Stimulated activated CD8-positive, alpha-beta memory T cell treated with anti-CD3 and anti-CD28 coated beads, Interleukin-4, amount 100 ng/mL, for 48 hours (primary cell): ENCODE results near the gene TMEM161B.
"Not testable (repeated sequence)": the region's sequence is repeated elsewhere in the genome, so short reads cannot be mapped to it uniquely, and the experiment has no call there.

Source experiments
- DNase-seq: peaks from one replicate; pipeline ENCODE4 v3.0.0-alpha.2; 2020

TMEM161B gene

GRCh38 chr5:88248743-88249540 lies 19.7 kb downstream of the TMEM161B start:
- DNase-seq: no peak

GRCh38 chr5:88248094-88248493 lies 20.6 kb downstream of the TMEM161B start:
- DNase-seq: no peak

- no peak for DNase-seq
Observed at GRCh38 chr5:88245893-88246244, 22.8 kb downstream of the TMEM161B start.

GRCh38 chr5:88245241-88245892 lies 23.3 kb downstream of the TMEM161B start:
- DNase-seq: no peak

- DNase-seq: no peak
Observed at GRCh38 chr5:88244686-88245085, 24.0 kb downstream of the TMEM161B start.

- DNase-seq: not testable (repeated sequence)
Observed at GRCh38 chr5:88243493-88243892, 25.2 kb downstream of the TMEM161B start.

- DNase-seq: no peak
Observed at GRCh38 chr5:88238732-88239131, 29.9 kb downstream of the TMEM161B start.

- DNase-seq: no peak
Observed at GRCh38 chr5:88236866-88237642, 31.6 kb downstream of the TMEM161B start.

- DNase-seq: no peak
Observed at GRCh38 chr5:88235828-88236227, 32.8 kb downstream of the TMEM161B start.

GRCh38 chr5:88235346-88235745 lies 33.3 kb downstream of the TMEM161B start:
- no peak for DNase-seq

- no peak for DNase-seq
Observed at GRCh38 chr5:88230546-88231066, 38.0 kb downstream of the TMEM161B start.

GRCh38 chr5:88226881-88227450 lies 41.7 kb downstream of the TMEM161B start:
- no peak for DNase-seq

- no peak for DNase-seq
Observed at GRCh38 chr5:88214655-88215054, 54.0 kb downstream of the TMEM161B start.

- no peak for DNase-seq
Observed at GRCh38 chr5:88207575-88207974, 61.1 kb downstream of the TMEM161B start.

GRCh38 chr5:88203981-88204750 lies 64.5 kb downstream of the TMEM161B start:
- DNase-seq: peak; percentile 51

GRCh38 chr5:88195636-88196035 lies 73.0 kb downstream of the TMEM161B start:
- no peak for DNase-seq

GRCh38 chr5:88193896-88194295 lies 74.7 kb downstream of the TMEM161B start:
- no peak for DNase-seq

GRCh38 chr5:88190106-88190834 lies 78.4 kb downstream of the TMEM161B start:
- DNase-seq: peak; percentile 61

GRCh38 chr5:88189484-88189883 lies 79.2 kb downstream of the TMEM161B start:
- not testable (repeated sequence) for DNase-seq

GRCh38 chr5:88188458-88189132 lies 80.0 kb downstream of the TMEM161B start:
- no peak for DNase-seq

GRCh38 chr5:88183255-88183654 lies 85.4 kb downstream of the TMEM161B start:
- DNase-seq: no peak
